Measurements from ENCODE around the gene UBE2E3.
"Not testable (repeated sequence)": the region's sequence is repeated elsewhere in the genome, so short reads cannot be mapped to it uniquely, and the experiment has no call there.

UBE2E3 gene

GRCh38 chr2:180980106-180980942 is at the start of gene UBE2E3:
Gene UBE2E3, plus strand, starts transcription at chr2:180980605. Its CDS starts 1,438 bp downstream, at chr2:180982043.
- DNase-seq = peak; percentile 92 to 95
- TF ChIP-seq POLR2A (IDR thresholded peaks at IDR 0.05; ENCODE audit: low read length) (peak; percentile 81), GATA1 (IDR thresholded peaks at IDR 0.05; ENCODE audit: low read depth, low read length) (no peak)

- no peak for DNase-seq
- TF ChIP-seq POLR2A (IDR thresholded peaks at IDR 0.05; ENCODE audit: low read length) (no peak), GATA1 (IDR thresholded peaks at IDR 0.05; ENCODE audit: low read depth, low read length) (no peak)
Measured at GRCh38 chr2:180931841-180932240, 48.6 kb upstream of the UBE2E3 start.

- no peak for TF ChIP-seq POLR2A (IDR thresholded peaks at IDR 0.05; ENCODE audit: low read length)
- no peak for TF ChIP-seq GATA1 (IDR thresholded peaks at IDR 0.05; ENCODE audit: low read depth, low read length)
- DNase-seq = no peak
Measured at GRCh38 chr2:180933332-180933731, 47.1 kb upstream of the UBE2E3 start.

GRCh38 chr2:180934911-180935310 is 45.5 kb upstream of the UBE2E3 start:
- TF ChIP-seq GATA1 (IDR thresholded peaks at IDR 0.05; ENCODE audit: low read depth, low read length) (no peak), POLR2A (IDR thresholded peaks at IDR 0.05; ENCODE audit: low read length) (no peak)
- DNase-seq = no peak

- DNase-seq = not testable (repeated sequence)
Measured at GRCh38 chr2:180937480-180937879, 42.9 kb upstream of the UBE2E3 start.

- TF ChIP-seq GATA1 (IDR thresholded peaks at IDR 0.05; ENCODE audit: low read depth, low read length) (no peak), POLR2A (IDR thresholded peaks at IDR 0.05; ENCODE audit: low read length) (no peak)
- DNase-seq = no peak
Measured at GRCh38 chr2:180938451-180938850, 42.0 kb upstream of the UBE2E3 start.

GRCh38 chr2:180943275-180943674 is 37.1 kb upstream of the UBE2E3 start:
- DNase-seq = no peak
- no peak for TF ChIP-seq POLR2A (IDR thresholded peaks at IDR 0.05; ENCODE audit: low read length)
- TF ChIP-seq GATA1 (IDR thresholded peaks at IDR 0.05; ENCODE audit: low read depth, low read length) = no peak

GRCh38 chr2:180944372-180944771 is 36.0 kb upstream of the UBE2E3 start:
- TF ChIP-seq POLR2A (IDR thresholded peaks at IDR 0.05; ENCODE audit: low read length) (no peak), GATA1 (IDR thresholded peaks at IDR 0.05; ENCODE audit: low read depth, low read length) (no peak)
- no peak for DNase-seq

- DNase-seq = no peak
- no peak for TF ChIP-seq POLR2A (IDR thresholded peaks at IDR 0.05; ENCODE audit: low read length)
- no peak for TF ChIP-seq GATA1 (IDR thresholded peaks at IDR 0.05; ENCODE audit: low read depth, low read length)
Measured at GRCh38 chr2:180947208-180947689, 33.2 kb upstream of the UBE2E3 start.

- no peak for TF ChIP-seq GATA1 (IDR thresholded peaks at IDR 0.05; ENCODE audit: low read depth, low read length)
- no peak for DNase-seq
Measured at GRCh38 chr2:180949896-180950295, 30.5 kb upstream of the UBE2E3 start.

GRCh38 chr2:180952082-180952481 is 28.3 kb upstream of the UBE2E3 start:
- no peak for DNase-seq
- TF ChIP-seq GATA1 (IDR thresholded peaks at IDR 0.05; ENCODE audit: low read depth, low read length) = no peak
- TF ChIP-seq POLR2A (IDR thresholded peaks at IDR 0.05; ENCODE audit: low read length) = no peak

GRCh38 chr2:180952731-180953336 is 27.6 kb upstream of the UBE2E3 start:
- no peak for DNase-seq
- no peak for TF ChIP-seq GATA1 (IDR thresholded peaks at IDR 0.05; ENCODE audit: low read depth, low read length)
- no peak for TF ChIP-seq POLR2A (IDR thresholded peaks at IDR 0.05; ENCODE audit: low read length)

- DNase-seq = no peak
- no peak for TF ChIP-seq GATA1 (IDR thresholded peaks at IDR 0.05; ENCODE audit: low read depth, low read length)
- no peak for TF ChIP-seq POLR2A (IDR thresholded peaks at IDR 0.05; ENCODE audit: low read length)
Measured at GRCh38 chr2:180953550-180953949, 26.9 kb upstream of the UBE2E3 start.

GRCh38 chr2:180955101-180955500 is 25.3 kb upstream of the UBE2E3 start:
- TF ChIP-seq GATA1 (IDR thresholded peaks at IDR 0.05; ENCODE audit: low read depth, low read length) = no peak
- TF ChIP-seq POLR2A (IDR thresholded peaks at IDR 0.05; ENCODE audit: low read length) = no peak
- DNase-seq = no peak

GRCh38 chr2:180959787-180960186 is 20.6 kb upstream of the UBE2E3 start:
- DNase-seq = no peak
- no peak for TF ChIP-seq POLR2A (IDR thresholded peaks at IDR 0.05; ENCODE audit: low read length)
- TF ChIP-seq GATA1 (IDR thresholded peaks at IDR 0.05; ENCODE audit: low read depth, low read length) = no peak

All from erythroblast (primary cell).